22Rv1 (cell line): Measurements from ENCODE around the gene ITPK1.

ENCODE experiments used
- H3K27ac ChIP-seq: fragments of 450-650 bp; 2 replicates; pipeline ENCODE4 v1.5.1; 2017
- CTCF ChIP-seq: fragments of 450-650 bp; IDR thresholded peaks from 2 replicates; pipeline ENCODE4 v1.5.1; 2017; ENCODE audit warnings: mild to moderate bottlenecking
- ZFX ChIP-seq: fragments of 450-650 bp; IDR thresholded peaks from 2 replicates; pipeline ENCODE4 v1.6.1; 2017; ENCODE audit warnings: antibody characterized with exemption, borderline replicate concordance

Gene ITPK1

GRCh38 chr14:92922883-92923743 lies 192.6 kb downstream of the ITPK1 start, which contains the start of gene CHGA:
Gene CHGA (plus strand): TSS chr14:92923150. CDS start chr14:92923360, 210 bp downstream.
- TF ChIP-seq CTCF (no peak), ZFX (no peak)

GRCh38 chr14:92922155-92922735 lies 193.5 kb downstream of the ITPK1 start:
- H3K27ac ChIP-seq, result no peak overlapping the region
- TF ChIP-seq ZFX, result no peak
- TF ChIP-seq CTCF, result no peak

More at GRCh38 chr14:92922883-92923743, 192.6 kb downstream of the ITPK1 start, which contains the start of gene CHGA:
- H3K27ac ChIP-seq, result no peak within 1 kb of the TSS

GRCh38 chr14:92920001-92920400 lies 195.7 kb downstream of the ITPK1 start:
- TF ChIP-seq CTCF (no peak), ZFX (no peak)
- H3K27ac ChIP-seq, result no peak overlapping the region

- no peak for TF ChIP-seq CTCF
- TF ChIP-seq ZFX, result no peak
- H3K27ac ChIP-seq, result no peak overlapping the region
Observed at GRCh38 chr14:92917956-92918355, 197.8 kb downstream of the ITPK1 start.

- TF ChIP-seq CTCF (no peak), ZFX (no peak)
- no peak overlapping the region for H3K27ac ChIP-seq
Observed at GRCh38 chr14:92917041-92917940, 198.4 kb downstream of the ITPK1 start.

- H3K27ac ChIP-seq, result no peak overlapping the region
- TF ChIP-seq ZFX, result no peak
- no peak for TF ChIP-seq CTCF
Observed at GRCh38 chr14:92916201-92916600, 199.5 kb downstream of the ITPK1 start.
